HG03354 (cell line): ENCODE data around the gene SNRPA1.

Experiments used
- ATAC-seq: cut with Tn5 transposase; IDR thresholded peaks from one replicate; pipeline ENCODE4 v1.9.1; 2021; ENCODE audit warnings: mild to moderate bottlenecking; ENCODE audit not compliant: unreplicated experiment, poor library complexity, severe bottlenecking

SNRPA1 gene

GRCh38 chr15:101322016-101322695 is 27.1 kb upstream of the SNRPA1 start:
- ATAC-seq = no peak

GRCh38 chr15:101320501-101321052 is 25.5 kb upstream of the SNRPA1 start:
- ATAC-seq = peak; percentile 92

- no peak for ATAC-seq
Measured at GRCh38 chr15:101318839-101319238, 23.8 kb upstream of the SNRPA1 start.

GRCh38 chr15:101318147-101318819 is 23.2 kb upstream of the SNRPA1 start:
- no peak for ATAC-seq

- no peak for ATAC-seq
Measured at GRCh38 chr15:101317336-101317872, 22.4 kb upstream of the SNRPA1 start.

- no peak for ATAC-seq
Measured at GRCh38 chr15:101316529-101316928, 21.5 kb upstream of the SNRPA1 start.

GRCh38 chr15:101315736-101316135 is 20.7 kb upstream of the SNRPA1 start:
- ATAC-seq = no peak

GRCh38 chr15:101314336-101315125 is 19.5 kb upstream of the SNRPA1 start:
- ATAC-seq = no peak

- no peak for ATAC-seq
Measured at GRCh38 chr15:101313041-101313761, 18.2 kb upstream of the SNRPA1 start.

- no peak for ATAC-seq
Measured at GRCh38 chr15:101310508-101310907, 15.5 kb upstream of the SNRPA1 start.

GRCh38 chr15:101310161-101310480 is 15.1 kb upstream of the SNRPA1 start:
- ATAC-seq = no peak

GRCh38 chr15:101309436-101310160 is 14.6 kb upstream of the SNRPA1 start:
- no peak for ATAC-seq

- no peak for ATAC-seq
Measured at GRCh38 chr15:101308604-101309435, 13.8 kb upstream of the SNRPA1 start.

GRCh38 chr15:101307897-101308603 is 13.0 kb upstream of the SNRPA1 start:
- no peak for ATAC-seq

- no peak for ATAC-seq
Measured at GRCh38 chr15:101307048-101307896, 12.2 kb upstream of the SNRPA1 start.

- ATAC-seq = no peak
Measured at GRCh38 chr15:101306341-101307047, 11.4 kb upstream of the SNRPA1 start.
